PC-3 (cell line): Measurements from ENCODE around the gene SEC23A.

Experiments
- CTCF ChIP-seq: fragments of 300-600 bp; sonication (generic); conservative IDR thresholded peaks from 2 replicates; pipeline ENCODE4 v1.5.1; 2017; ENCODE audit warnings: antibody characterized with exemption, low read depth, mild to moderate bottlenecking, low read length
- EZH2 ChIP-seq: fragments of 300-600 bp; sonication (generic); IDR thresholded peaks from one replicate; pipeline ENCODE4 v1.6.1; 2017; ENCODE audit warnings: antibody characterized with exemption, mild to moderate bottlenecking, low read length; ENCODE audit not compliant: unreplicated experiment
- EZH2phosphoT487 ChIP-seq: fragments of 300-600 bp; sonication (generic); IDR thresholded peaks from 2 replicates; pipeline ENCODE4 v1.6.1; 2018; ENCODE audit warnings: mild to moderate bottlenecking, antibody characterized with exemption, low read length, borderline replicate concordance

GRCh38 chr14:39099748-39100147 lies 3.3 kb downstream of the SEC23A start:
- TF ChIP-seq CTCF (no peak), EZH2 (no peak), EZH2phosphoT487 (no peak)
